ENCODE results near the gene DHRS2.

The DHRS2 gene

GRCh38 chr14:23610815-23611289 is 25.3 kb upstream of the DHRS2 start:
- FAIRE-seq (no peak), DNase-seq (ENCODE audit: extremely low spot score, insufficient read length, low read depth) (no peak)

GRCh38 chr14:23612354-23612732 is 23.8 kb upstream of the DHRS2 start:
- FAIRE-seq, result no peak
- no peak for DNase-seq (ENCODE audit: extremely low spot score, insufficient read length, low read depth)

- no peak for DNase-seq (ENCODE audit: extremely low spot score, insufficient read length, low read depth)
- FAIRE-seq, result no peak
Observed at GRCh38 chr14:23612802-23613201, 23.4 kb upstream of the DHRS2 start.

GRCh38 chr14:23613242-23614070 is 22.7 kb upstream of the DHRS2 start:
- DNase-seq (ENCODE audit: extremely low spot score, insufficient read length, low read depth), result no peak
- no peak for FAIRE-seq

GRCh38 chr14:23614395-23614828 is 21.8 kb upstream of the DHRS2 start:
- no peak for DNase-seq (ENCODE audit: extremely low spot score, insufficient read length, low read depth)

GRCh38 chr14:23615856-23616255 is 20.3 kb upstream of the DHRS2 start:
- DNase-seq (ENCODE audit: extremely low spot score, insufficient read length, low read depth) (no peak), FAIRE-seq (no peak)

More at GRCh38 chr14:23614395-23614828, 21.8 kb upstream of the DHRS2 start:
- FAIRE-seq, result no peak

- no peak for DNase-seq (ENCODE audit: extremely low spot score, insufficient read length, low read depth)
- FAIRE-seq, result no peak
Observed at GRCh38 chr14:23617539-23617938, 18.6 kb upstream of the DHRS2 start.

GRCh38 chr14:23618415-23618988 is 17.7 kb upstream of the DHRS2 start:
- DNase-seq (ENCODE audit: extremely low spot score, insufficient read length, low read depth), result no peak
- FAIRE-seq, result no peak

GRCh38 chr14:23620177-23620702 is 15.9 kb upstream of the DHRS2 start:
- DNase-seq (ENCODE audit: extremely low spot score, insufficient read length, low read depth) (no peak), FAIRE-seq (no peak)

- DNase-seq (ENCODE audit: extremely low spot score, insufficient read length, low read depth) (no peak), FAIRE-seq (no peak)
Observed at GRCh38 chr14:23621204-23621931, 14.8 kb upstream of the DHRS2 start.

- DNase-seq (ENCODE audit: extremely low spot score, insufficient read length, low read depth), result no peak
- FAIRE-seq, result no peak
Observed at GRCh38 chr14:23621932-23622730, 14.0 kb upstream of the DHRS2 start.

- no peak for FAIRE-seq
- DNase-seq (ENCODE audit: extremely low spot score, insufficient read length, low read depth), result no peak
Observed at GRCh38 chr14:23622990-23623389, 13.2 kb upstream of the DHRS2 start.

- DNase-seq (ENCODE audit: extremely low spot score, insufficient read length, low read depth), result no peak
- no peak for FAIRE-seq
Observed at GRCh38 chr14:23623962-23624361, 12.2 kb upstream of the DHRS2 start.

- no peak for FAIRE-seq
- no peak for DNase-seq (ENCODE audit: extremely low spot score, insufficient read length, low read depth)
Observed at GRCh38 chr14:23624830-23625404, 11.2 kb upstream of the DHRS2 start.

- DNase-seq (ENCODE audit: extremely low spot score, insufficient read length, low read depth) (no peak), FAIRE-seq (no peak)
Observed at GRCh38 chr14:23626946-23627345, 9.2 kb upstream of the DHRS2 start.

GRCh38 chr14:23627961-23628360 is 8.2 kb upstream of the DHRS2 start:
- no peak for FAIRE-seq
- no peak for DNase-seq (ENCODE audit: extremely low spot score, insufficient read length, low read depth)

- DNase-seq (ENCODE audit: extremely low spot score, insufficient read length, low read depth), result no peak
- FAIRE-seq, result no peak
Observed at GRCh38 chr14:23629204-23629603, 7.0 kb upstream of the DHRS2 start.

GRCh38 chr14:23629832-23630396 is 6.2 kb upstream of the DHRS2 start:
- no peak for DNase-seq (ENCODE audit: extremely low spot score, insufficient read length, low read depth)
- FAIRE-seq, result no peak

GRCh38 chr14:23630687-23631086 is 5.5 kb upstream of the DHRS2 start:
- no peak for DNase-seq (ENCODE audit: extremely low spot score, insufficient read length, low read depth)
- no peak for FAIRE-seq

Data from GM18507 (cell line).